GM12878 (cell line): ENCODE results near the gene TMCO5A. TPM values are rescaled to one million over a fixed set of nuclear protein-coding genes. Genes with fewer than 3 reads are reported as not detected.

Experiments used
- ATAC-seq: fragments of 200-7000 bp; cut with Tn5 transposase; 3 replicates; pipeline ENCODE4 v1.9.1; 2020; ENCODE audit warnings: mild to moderate bottlenecking, moderate library complexity
- Bru-seq: library from RNA; stranded (reverse); fragments of 400-500 nt; gene quantifications from one replicate; lab custom pipeline; 2021; lab: Mats Ljungman, UMichigan
- BruChase-seq, 2 experiments: library from RNA; stranded (reverse); fragments of 400-500 nt; gene quantifications; one replicate each; lab custom pipeline; 2021; lab: Mats Ljungman, UMichigan
- BruUV-seq: library from RNA; stranded (reverse); fragments of 400-500 nt; replicated peaks from 2 replicates; lab custom pipeline; 2021; lab: Mats Ljungman, UMichigan
- CTCF ChIA-PET: fragments of 300-600 bp; sonication (Branson Sonifier 250); formaldehyde crosslinking; extraction: SDS; loops from one replicate; lab custom pipeline; 2021; ENCODE audit warnings: inconsistent platforms; lab: Yijun Ruan, JAX
- POLR2A ChIA-PET: fragments of 350-600 bp; formaldehyde crosslinking; extraction: SDS; loops from one replicate; lab custom pipeline; 2021; ENCODE audit warnings: inconsistent platforms; lab: Charles Lee
- RAD21 ChIA-PET: fragments of 300-600 bp; sonication (Branson Sonifier 250); formaldehyde crosslinking; loops from one replicate; lab custom pipeline; 2023; ENCODE audit warnings: antibody characterized with exemption; ENCODE audit not compliant: unreplicated experiment; lab: Charles Lee
- SMC1A ChIA-PET: fragments of 300-600 bp; sonication (Branson Sonifier 250); formaldehyde crosslinking; loops from one replicate; lab custom pipeline; 2023; ENCODE audit not compliant: unreplicated experiment, uncharacterized antibody; lab: Charles Lee
- DNase-seq: peaks from one replicate; pipeline ENCODE4 v3.0.0-alpha.2; 2011; ENCODE audit warnings: low read depth, low spot score
- FAIRE-seq: peaks from 3 replicates; lab custom pipeline; 2011; peaks lifted over from hg19 to GRCh38; lab: Jason Lieb, UNC
- H2AFZ ChIP-seq: 2 replicates; pipeline ENCODE4 v1.6.0; 2011; ENCODE audit warnings: low read depth, low read length, control low read depth; ENCODE audit not compliant: control insufficient read depth
- H3K27ac ChIP-seq: 2 replicates; pipeline ENCODE4 v1.5.1; 2011; ENCODE audit warnings: control low read depth; ENCODE audit not compliant: control insufficient read depth, insufficient read depth
- H3K27me3 ChIP-seq, 2 experiments: replicated peaks in 1 of 2; 2 replicates each; pipeline versions ENCODE4 v1.6.0 to v1.6.1; 2011; ENCODE audit warnings: low read length in 1 of 2; ENCODE audit not compliant: control insufficient read depth in 2 of 2, insufficient read depth in 2 of 2
- H3K36me3 ChIP-seq, 2 experiments: 2 replicates each; pipeline ENCODE4 v1.5.1; 2011; ENCODE audit warnings: low read length in 1 of 2; ENCODE audit not compliant: control insufficient read depth in 2 of 2, insufficient read depth in 2 of 2
- H3K4me1 ChIP-seq: 2 replicates; pipeline ENCODE4 v1.6.1; 2011; ENCODE audit warnings: mild to moderate bottlenecking, low read length, moderate library complexity, mixed read lengths; ENCODE audit not compliant: control insufficient read depth, insufficient read depth
- H3K4me2 ChIP-seq: 2 replicates; pipeline ENCODE4 v1.6.0; 2011; ENCODE audit warnings: control low read depth; ENCODE audit not compliant: control insufficient read depth, insufficient read depth
- H3K4me3 ChIP-seq: fragments of 200-600 bp; sonication (generic); 2 replicates; pipeline ENCODE4 v1.5.1; 2016
- H3K79me2 ChIP-seq: 2 replicates; pipeline ENCODE4 v1.6.0; 2011; ENCODE audit warnings: low read length; ENCODE audit not compliant: control insufficient read depth, insufficient read depth
- H3K9ac ChIP-seq: 2 replicates; pipeline ENCODE4 v1.8.0; 2011; ENCODE audit warnings: low read length, control low read depth, mixed read lengths; ENCODE audit not compliant: control insufficient read depth, insufficient read depth
- H3K9me3 ChIP-seq: replicated peaks from 3 replicates; pipeline ENCODE4 v1.5.1; 2011; ENCODE audit warnings: mild to moderate bottlenecking, low read length; ENCODE audit not compliant: control insufficient read depth, insufficient read depth
- H4K20me1 ChIP-seq: 2 replicates; pipeline ENCODE4 v1.6.0; 2011; ENCODE audit not compliant: control insufficient read depth, insufficient read depth
- BCLAF1 ChIP-seq: fragments of 450-650 bp; IDR thresholded peaks from 2 replicates; pipeline ENCODE4 v1.6.1; 2017; ENCODE audit warnings: antibody characterized with exemption, mild to moderate bottlenecking, moderate library complexity
- CHD4 ChIP-seq: fragments of 200-600 bp; sonication (generic); IDR thresholded peaks from 2 replicates; pipeline ENCODE4 v1.6.1; 2016; ENCODE audit warnings: mild to moderate bottlenecking
- EGR1 ChIP-seq, 2 experiments: IDR thresholded peaks; 1 replicate in 1 of 2; 2 replicates in 1 of 2; pipeline ENCODE4 v1.6.1; 2011 to 2012; ENCODE audit warnings: low read depth in 2 of 2, low read length in 2 of 2, borderline replicate concordance in 1 of 2, mild to moderate bottlenecking in 1 of 2, moderate library complexity in 1 of 2
- HDGF ChIP-seq: fragments of 450-650 bp; IDR thresholded peaks from 2 replicates; pipeline ENCODE4 v1.6.1; 2016; ENCODE audit warnings: antibody characterized with exemption
- IKZF1 ChIP-seq: fragments of 450-650 bp; conservative IDR thresholded peaks from 2 replicates; pipeline ENCODE4 v1.6.1; 2017; ENCODE audit warnings: antibody characterized with exemption, mild to moderate bottlenecking
- PML ChIP-seq: IDR thresholded peaks from 2 replicates; pipeline ENCODE4 v1.6.1; 2012; ENCODE audit warnings: low read length, inconsistent platforms
- RB1 ChIP-seq: fragments of 450-650 bp; formaldehyde crosslinking; IDR thresholded peaks from 2 replicates; pipeline ENCODE4 v1.6.1; 2017; ENCODE audit warnings: mild to moderate bottlenecking, borderline replicate concordance
- SREBF2 ChIP-seq: IDR thresholded peaks from 2 replicates; pipeline ENCODE4 v1.6.1; 2012; ENCODE audit warnings: mild to moderate bottlenecking, low read length
- STAT3 ChIP-seq: IDR thresholded peaks from 2 replicates; pipeline ENCODE4 v1.6.1; 2011; ENCODE audit warnings: low read depth, low read length, improper control_type of control experiment
- TARDBP ChIP-seq: IDR thresholded peaks from 2 replicates; pipeline ENCODE4 v1.6.1; 2016; ENCODE audit warnings: borderline replicate concordance
- ZSCAN29 ChIP-seq: fragments of 450-650 bp; IDR thresholded peaks from 2 replicates; pipeline ENCODE4 v1.6.1; 2017; ENCODE audit warnings: mild to moderate bottlenecking, moderate library complexity
- WGBS: methylation state at CpG from one replicate; pipeline ENCODE4 v1.1.6; 2016; ENCODE audit warnings: low lambda C conversion rate; ENCODE audit not compliant: insufficient replicate concordance, insufficient coverage; ENCODE audit errors: missing lambda C conversion rate; 5-methylcytosine and 5-hydroxymethylcytosine counted together
- in situ Hi-C: fragments of 300-500 bp; cut with MboI; formaldehyde crosslinking; loops from 9 replicates; pipeline ENCODE4 v1.14.3; 2018; ENCODE audit warnings: mixed read lengths
- intact Hi-C: fragments of 100-400 bp; cut with micrococcal nuclease; formaldehyde crosslinking; loops from one replicate; pipeline ENCODE4 v1.14.2; 2022; ENCODE audit not compliant: unreplicated experiment
- long read RNA-seq, 2 experiments: library from polyadenylated mRNA; unstranded; transcript quantifications; one replicate each; pipeline ENCODE4 v2.0.0, GENCODE V29; 2019 to 2020
- polyA minus RNA-seq, 3 experiments: library from RNA; depleted of rRNA, polyadenylated mRNA; stranded (reverse); fragments of >200 nt; gene quantifications; 2 replicates each; pipeline ENCODE4 v1.2.3, GENCODE V29; 2011
- polyA plus RNA-seq, 11 experiments: library from polyadenylated mRNA; depleted of rRNA in 4 of 11; unstranded in 6 of 11; stranded (reverse) in 5 of 11; fragments of >200 nt; fragmentation: Nextera tagmentation in 4 of 11; fragmentation: Illumina TruSeq in 1 of 11; extraction: Ambion mirVana in 4 of 11; extraction: Trizol in 1 of 11; gene quantifications; 1 replicate in 1 of 11; 2 replicates in 10 of 11; pipeline versions ENCODE4 v1.2.1 to v1.2.3, GENCODE V29; 2011 to 2016; ENCODE audit warnings: inconsistent platforms in 2 of 11, missing spikeins in 2 of 11, low read depth in 1 of 11
- total RNA-seq, 4 experiments: library from RNA; depleted of rRNA in 3 of 4; stranded (reverse); fragments of >200 nt in 3 of 4; fragmentation: Illumina TruSeq in 1 of 4; extraction: Trizol in 1 of 4; gene quantifications; 2 replicates each; pipeline versions ENCODE4 v1.2.1 to v1.2.3, GENCODE V29; 2013 to 2021
- TF ChIP-seq, protein P1 (sequence below): IDR thresholded peaks from 2 replicates; pipeline ENCODE4 v1.6.1; 2012; ENCODE audit warnings: low read depth, low read length, improper control_type of control experiment
- TF ChIP-seq, protein P2 (sequence below): fragments of 150-350 bp; IDR thresholded peaks from 2 replicates; pipeline ENCODE4 v1.6.1; 2016; ENCODE audit warnings: low read depth, low read length
- TF ChIP-seq, protein P3 (sequence below): IDR thresholded peaks from 2 replicates; pipeline ENCODE4 v1.6.1; 2012; ENCODE audit warnings: low read depth, low read length, improper control_type of control experiment

Gene TMCO5A
- total RNA-seq (2013; cell fraction: nucleolus; rRNA removed): not detected in 2 replicates
- total RNA-seq (2014; rRNA removed) (not detected in 2 replicates), total RNA-seq (2014; rRNA removed; fragmentation: Illumina TruSeq; extraction: Trizol) (not detected in 2 replicates), total RNA-seq (2021) (not detected in 2 replicates), polyA plus RNA-seq (2011; rRNA removed) (not detected in 2 replicates), polyA plus RNA-seq (2014; fragmentation: Illumina TruSeq; extraction: Trizol) (not detected in 2 replicates), polyA plus RNA-seq (2014; fragmentation: Nextera tagmentation; extraction: Ambion mirVana) (not detected), polyA plus RNA-seq (2014; rRNA removed) (not detected in 2 replicates), polyA plus RNA-seq (2016; fragmentation: Nextera tagmentation; extraction: Ambion mirVana) (not detected), polyA minus RNA-seq (2011; rRNA and poly(A)+ RNA removed) (not detected in 2 replicates), Bru-seq, nascent RNA (not detected), BruChase-seq, experiment 1, labeled RNA remaining after a 6-hour chase (not detected), BruChase-seq, experiment 2, labeled RNA remaining after a 2-hour chase (not detected)
- polyA plus RNA-seq (2011; ENCODE audit: low read depth): not detected
- polyA plus RNA-seq (2011; cell fraction: cytosol; rRNA removed): not detected in 2 replicates
- not detected in 2 replicates for polyA plus RNA-seq (2011; cell fraction: nucleus; rRNA removed)
- not detected in 2 replicates for polyA plus RNA-seq (2012)
- polyA minus RNA-seq (2011; cell fraction: cytosol; rRNA and poly(A)+ RNA removed): not detected in 2 replicates
- polyA minus RNA-seq (2011; cell fraction: nucleus; rRNA and poly(A)+ RNA removed): not detected in 2 replicates
- long read RNA-seq, experiment 1: 0 reads
- long read RNA-seq, experiment 2, partial matches to known transcripts: 0 of 1 reads
- long read RNA-seq, experiment 2, other reads (novel, unspliced or antisense): 1 of 1 reads

- ChIA-PET RAD21 (no interaction called here), SMC1A (no interaction called here), POLR2A (no interaction called here), CTCF (no interaction called here)
- Histone ChIP-seq H3K36me3 (no peaks in the 10 kb centered on the region), H3K79me2 (no peaks in the 10 kb centered on the region), H3K27me3 (no peaks in the 10 kb centered on the region), H3K4me2 (no peak within 1 kb of the TSS), H3K27ac (no peak within 1 kb of the TSS), H4K20me1 (no peaks in the 10 kb centered on the region), H3K9ac (no peak within 1 kb of the TSS), H3K4me3 (no peak within 1 kb of the TSS), H3K4me1 (no peaks in the 10 kb centered on the region), H3K9me3 (no peaks in the 10 kb centered on the region), H2AFZ (no peak within 1 kb of the TSS)
- DNase-seq: no peak
- ATAC-seq: no peak
- no TSS peak for BruUV-seq
- WGBS: 0% methylated on average over 1 of the region's 1 CpG
- in situ Hi-C loops: no loop called here
- intact Hi-C loops: no loop called here
- no peak for FAIRE-seq
- TF ChIP-seq RB1 (no peak), TARDBP (no peak), CHD4 (no peak), IKZF1 (no peak), ZSCAN29 (no peak), STAT3 (no peak), PML (no peak), EGR1 (IDR thresholded peaks at IDR 0.05; ENCODE audit: borderline replicate concordance in 1 of 2, low read depth in 2 of 2, low read length in 2 of 2) (no peak), BCLAF1 (no peak), SREBF2 (no peak), HDGF (no peak)
- TF ChIP-seq, protein P1, sequence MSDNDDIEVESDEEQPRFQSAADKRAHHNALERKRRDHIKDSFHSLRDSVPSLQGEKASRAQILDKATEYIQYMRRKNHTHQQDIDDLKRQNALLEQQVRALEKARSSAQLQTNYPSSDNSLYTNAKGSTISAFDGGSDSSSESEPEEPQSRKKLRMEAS: no peak
- TF ChIP-seq, protein P2, sequence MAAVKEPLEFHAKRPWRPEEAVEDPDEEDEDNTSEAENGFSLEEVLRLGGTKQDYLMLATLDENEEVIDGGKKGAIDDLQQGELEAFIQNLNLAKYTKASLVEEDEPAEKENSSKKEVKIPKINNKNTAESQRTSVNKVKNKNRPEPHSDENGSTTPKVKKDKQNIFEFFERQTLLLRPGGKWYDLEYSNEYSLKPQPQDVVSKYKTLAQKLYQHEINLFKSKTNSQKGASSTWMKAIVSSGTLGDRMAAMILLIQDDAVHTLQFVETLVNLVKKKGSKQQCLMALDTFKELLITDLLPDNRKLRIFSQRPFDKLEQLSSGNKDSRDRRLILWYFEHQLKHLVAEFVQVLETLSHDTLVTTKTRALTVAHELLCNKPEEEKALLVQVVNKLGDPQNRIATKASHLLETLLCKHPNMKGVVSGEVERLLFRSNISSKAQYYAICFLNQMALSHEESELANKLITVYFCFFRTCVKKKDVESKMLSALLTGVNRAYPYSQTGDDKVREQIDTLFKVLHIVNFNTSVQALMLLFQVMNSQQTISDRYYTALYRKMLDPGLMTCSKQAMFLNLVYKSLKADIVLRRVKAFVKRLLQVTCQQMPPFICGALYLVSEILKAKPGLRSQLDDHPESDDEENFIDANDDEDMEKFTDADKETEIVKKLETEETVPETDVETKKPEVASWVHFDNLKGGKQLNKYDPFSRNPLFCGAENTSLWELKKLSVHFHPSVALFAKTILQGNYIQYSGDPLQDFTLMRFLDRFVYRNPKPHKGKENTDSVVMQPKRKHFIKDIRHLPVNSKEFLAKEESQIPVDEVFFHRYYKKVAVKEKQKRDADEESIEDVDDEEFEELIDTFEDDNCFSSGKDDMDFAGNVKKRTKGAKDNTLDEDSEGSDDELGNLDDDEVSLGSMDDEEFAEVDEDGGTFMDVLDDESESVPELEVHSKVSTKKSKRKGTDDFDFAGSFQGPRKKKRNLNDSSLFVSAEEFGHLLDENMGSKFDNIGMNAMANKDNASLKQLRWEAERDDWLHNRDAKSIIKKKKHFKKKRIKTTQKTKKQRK: no peak
- TF ChIP-seq, protein P3, sequence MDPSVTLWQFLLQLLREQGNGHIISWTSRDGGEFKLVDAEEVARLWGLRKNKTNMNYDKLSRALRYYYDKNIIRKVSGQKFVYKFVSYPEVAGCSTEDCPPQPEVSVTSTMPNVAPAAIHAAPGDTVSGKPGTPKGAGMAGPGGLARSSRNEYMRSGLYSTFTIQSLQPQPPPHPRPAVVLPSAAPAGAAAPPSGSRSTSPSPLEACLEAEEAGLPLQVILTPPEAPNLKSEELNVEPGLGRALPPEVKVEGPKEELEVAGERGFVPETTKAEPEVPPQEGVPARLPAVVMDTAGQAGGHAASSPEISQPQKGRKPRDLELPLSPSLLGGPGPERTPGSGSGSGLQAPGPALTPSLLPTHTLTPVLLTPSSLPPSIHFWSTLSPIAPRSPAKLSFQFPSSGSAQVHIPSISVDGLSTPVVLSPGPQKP: no peak
These were observed at the start of gene TMCO5A for GRCh38 chr15:37934340-37934739. TSS of gene TMCO5A (plus strand) at chr15:37934640. CDS start at chr15:37936324, 1,684 bp downstream.
